Activated T-cell treated with anti-CD3 and anti-CD28 coated beads, Interleukin-2, amount 50 U/mL, for 4 hours (primary cell): ENCODE measurements around the gene RBP4. TPM values are rescaled to one million over a fixed set of nuclear protein-coding genes. Genes with fewer than 3 reads are reported as not detected.

Source experiments
- ATAC-seq, 2 donors: fragments of 200-7000 bp; cut with Tn5 transposase; one replicate each; pipeline ENCODE4 v1.10.0; 2021
- DNase-seq: peaks from one replicate; pipeline ENCODE4 v3.0.0-alpha.2; 2020
- H3K27me3 Mint-ChIP-seq: one replicate; pipeline ENCODE4 v1.8.0; 2021; ENCODE audit warnings: low read depth, mixed read lengths
- H3K36me3 Mint-ChIP-seq: one replicate; pipeline ENCODE4 v1.8.0; 2022; ENCODE audit warnings: mixed read lengths; ENCODE audit not compliant: insufficient read depth
- H3K4me1 Mint-ChIP-seq: one replicate; pipeline ENCODE4 v1.8.0; 2021; ENCODE audit warnings: low read depth, mixed read lengths
- H3K4me3 Mint-ChIP-seq: one replicate; pipeline ENCODE4 v1.8.0; 2021; ENCODE audit warnings: mild to moderate bottlenecking, moderate library complexity, mixed read lengths
- H3K9me3 Mint-ChIP-seq: one replicate; pipeline ENCODE4 v1.8.0; 2021; ENCODE audit warnings: mixed read lengths
- total RNA-seq, 3 donors: library from RNA; stranded (reverse); gene quantifications; one replicate each; pipeline ENCODE4 v1.2.1, GENCODE V29; 2021

The RBP4 gene
- total RNA-seq, 3 donors from 2014 or later: 0.98 to 1.5 (median 1.4) TPM

DNA sequence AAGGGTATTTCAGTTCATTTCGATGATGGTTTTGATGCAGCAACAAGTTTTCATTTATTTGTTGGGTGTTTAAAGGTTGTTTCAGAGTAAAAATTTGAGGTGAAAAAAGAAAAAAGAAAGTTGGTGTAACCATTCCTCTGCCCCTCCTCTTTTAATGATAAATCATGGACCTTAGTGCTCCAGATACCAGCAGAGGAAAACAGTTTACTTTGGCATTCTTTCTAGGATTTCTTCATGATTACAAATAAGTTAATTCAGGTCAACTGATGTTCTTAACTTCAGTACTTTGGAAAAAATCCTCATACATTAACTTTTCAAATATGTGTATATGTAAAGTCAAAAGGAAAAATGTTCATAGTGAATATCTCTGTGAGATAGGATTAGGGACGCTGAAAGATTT is 2.0 kb upstream of the RBP4 start:
- H3K27me3 Mint-ChIP-seq: peaks cover 44% of the 10 kb centered on the region
- H3K9me3 Mint-ChIP-seq: peaks cover 3% of the 10 kb centered on the region
- ATAC-seq: no peak
- no peaks in the 10 kb centered on the region for H3K4me1 Mint-ChIP-seq
- DNase-seq: no peak
- no peak overlapping the region for H3K4me3 Mint-ChIP-seq
- no peaks in the 10 kb centered on the region for H3K36me3 Mint-ChIP-seq

DNA sequence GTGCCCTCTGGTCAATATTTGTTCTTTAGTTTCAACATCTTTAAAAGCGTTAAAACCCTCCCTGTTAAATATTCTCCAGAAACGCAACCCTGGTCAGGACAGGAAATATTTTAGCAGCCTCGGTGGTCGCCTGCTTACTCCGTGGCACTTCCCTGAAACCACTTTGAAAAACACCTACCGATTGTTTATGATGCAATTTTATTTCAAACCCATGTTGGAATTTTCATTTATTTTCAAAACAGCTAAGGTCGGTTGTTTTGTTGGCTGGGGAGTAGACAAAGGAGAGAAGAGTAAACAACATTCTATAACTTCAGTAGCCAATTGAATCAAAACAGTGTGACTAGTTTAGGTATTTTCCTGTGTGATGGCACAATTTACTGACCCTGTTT is 733 bp upstream of the RBP4 start:
- Mint-ChIP-seq H3K27me3 (peaks cover 45% of the 10 kb centered on the region), H3K36me3 (no peaks in the 10 kb centered on the region), H3K9me3 (no peaks in the 10 kb centered on the region), H3K4me3 (no peak overlapping the region), H3K4me1 (no peaks in the 10 kb centered on the region)
- DNase-seq: no peak
- no peak for ATAC-seq

DNA sequence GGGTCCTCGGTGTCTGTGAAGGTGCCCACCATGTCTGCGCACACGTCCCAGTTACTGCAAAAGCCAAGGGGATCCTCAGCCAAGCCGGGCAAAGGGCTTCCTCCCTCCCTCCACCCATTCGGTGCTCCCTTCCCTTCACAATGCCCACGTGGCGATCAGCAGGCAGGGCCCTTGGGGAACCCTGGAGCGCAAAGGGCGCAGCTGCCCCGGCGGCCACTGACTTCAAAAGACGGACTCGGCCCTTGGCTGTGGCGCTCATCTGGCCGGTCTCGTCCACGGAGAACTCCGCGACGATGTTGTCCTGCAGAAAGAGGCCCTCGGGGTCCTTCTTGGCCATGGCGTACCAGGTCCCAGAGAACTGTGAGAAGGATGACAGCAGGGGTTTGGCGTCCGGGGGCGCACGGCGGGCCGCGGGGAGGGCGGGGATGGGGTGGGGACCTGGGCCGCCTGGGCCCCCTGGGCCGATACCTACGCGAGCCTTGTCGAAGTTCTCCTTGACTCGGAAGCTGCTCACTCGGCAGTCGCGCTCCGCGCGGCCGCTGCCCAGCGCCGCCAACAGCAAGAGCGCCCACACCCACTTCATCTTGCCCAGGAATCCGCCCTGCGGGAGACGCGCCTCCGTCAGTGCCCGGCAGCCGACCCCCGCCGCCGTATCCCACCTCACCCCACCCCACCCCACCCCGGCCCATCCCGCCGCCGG is 439 bp downstream of the RBP4 start:
- Mint-ChIP-seq H3K4me3 (no peak overlapping the region), H3K27me3 (peaks cover 39% of the 10 kb centered on the region), H3K9me3 (no peaks in the 10 kb centered on the region), H3K4me1 (no peaks in the 10 kb centered on the region), H3K36me3 (no peaks in the 10 kb centered on the region)
- ATAC-seq: no peak
- no peak for DNase-seq

DNA sequence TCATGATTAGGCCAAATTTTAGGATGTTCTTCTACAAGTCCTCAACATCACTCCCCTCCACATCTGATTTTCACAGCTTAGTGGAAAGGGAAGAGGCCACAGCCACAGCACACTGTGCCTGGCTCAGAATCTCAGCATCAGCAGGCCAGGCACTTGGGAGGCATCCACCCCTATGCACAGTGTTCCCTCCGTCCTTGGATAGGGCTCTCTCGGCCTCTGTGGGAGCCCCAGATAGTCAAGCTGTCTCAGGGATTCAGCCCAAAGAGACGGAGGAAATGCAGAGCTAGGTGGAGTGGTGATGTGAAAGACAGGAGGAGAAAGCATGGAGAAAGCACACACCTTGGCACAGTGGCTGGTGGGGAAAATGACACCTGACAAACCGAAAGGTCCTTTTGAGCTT is 1.3 kb downstream of the RBP4 start:
- DNase-seq: no peak
- ATAC-seq: no peak
- peaks cover 39% of the 10 kb centered on the region for H3K27me3 Mint-ChIP-seq
- H3K36me3 Mint-ChIP-seq: no peaks in the 10 kb centered on the region
- no peaks in the 10 kb centered on the region for H3K4me1 Mint-ChIP-seq
- H3K4me3 Mint-ChIP-seq: no peak overlapping the region
- no peaks in the 10 kb centered on the region for H3K9me3 Mint-ChIP-seq

DNA sequence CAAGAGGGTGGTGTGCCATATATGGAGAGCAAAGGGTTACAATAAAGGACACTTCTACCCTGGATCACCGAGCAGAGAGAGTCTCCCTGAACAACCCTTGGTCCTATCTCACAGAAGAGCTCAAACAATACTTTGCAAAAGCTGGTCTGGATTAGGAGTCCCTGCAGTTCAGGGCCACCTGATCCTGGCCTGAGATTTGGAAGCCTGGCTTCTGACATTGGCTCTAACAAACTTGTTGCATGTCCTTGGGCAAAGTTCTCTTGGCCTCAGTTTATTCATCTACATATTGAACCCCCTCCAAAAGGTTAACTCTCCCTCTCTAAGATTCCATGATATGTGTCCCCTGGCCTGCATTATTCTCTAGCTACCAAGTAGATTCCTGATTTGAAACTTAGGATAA is 1.7 kb downstream of the RBP4 start:
- DNase-seq (no peak), ATAC-seq (no peak)
- Mint-ChIP-seq H3K36me3 (no peaks in the 10 kb centered on the region), H3K27me3 (peaks cover 39% of the 10 kb centered on the region), H3K4me3 (no peak overlapping the region), H3K4me1 (no peaks in the 10 kb centered on the region), H3K9me3 (no peaks in the 10 kb centered on the region)

DNA sequence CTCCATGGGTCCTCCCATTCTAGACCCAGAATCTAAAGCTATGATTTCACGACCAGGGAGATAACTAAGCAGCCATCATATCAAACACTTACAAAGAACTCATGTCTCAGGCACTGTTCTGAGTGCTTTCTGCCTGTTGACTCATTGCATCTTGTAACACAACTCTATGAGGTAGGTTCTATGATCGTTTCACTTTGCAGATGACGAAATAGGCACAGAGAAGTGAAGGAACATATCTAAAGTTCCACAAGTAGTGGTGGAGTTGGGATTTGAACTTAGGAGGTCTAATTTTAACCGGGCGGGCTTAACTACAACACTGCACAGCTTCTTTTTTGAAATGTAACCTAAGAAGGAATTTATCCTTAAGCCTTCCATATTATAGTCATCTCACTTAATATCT is 2.9 kb downstream of the RBP4 start:
- ATAC-seq (no peak), DNase-seq (no peak)
- Mint-ChIP-seq H3K9me3 (no peaks in the 10 kb centered on the region), H3K4me1 (no peaks in the 10 kb centered on the region), H3K27me3 (peaks cover 33% of the 10 kb centered on the region), H3K36me3 (no peaks in the 10 kb centered on the region), H3K4me3 (no peak overlapping the region)

DNA sequence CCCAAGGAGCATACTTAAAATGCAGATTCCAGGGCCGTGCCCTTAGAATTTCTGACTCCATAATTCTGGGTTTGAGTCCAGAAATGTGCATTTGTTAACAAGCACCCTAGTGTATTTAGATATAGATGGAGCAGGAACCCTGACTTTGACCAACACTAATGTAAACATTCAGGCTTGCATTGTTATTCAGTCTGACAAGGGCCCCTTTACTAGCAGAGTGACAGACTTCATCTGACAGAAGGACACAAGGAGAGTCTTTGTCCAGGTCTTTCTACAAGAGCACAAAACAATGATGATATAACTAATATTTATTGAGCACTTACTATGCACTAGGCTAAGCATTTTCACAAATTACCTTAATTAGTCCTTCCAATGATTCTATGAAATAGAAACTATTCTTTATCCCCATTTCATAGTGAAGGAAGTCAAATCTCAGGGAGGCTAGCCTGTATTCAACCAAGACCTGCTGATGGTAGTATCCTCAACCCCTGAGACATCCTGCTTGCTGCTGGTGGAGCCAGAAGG is 3.9 kb downstream of the RBP4 start:
- no peak for ATAC-seq
- H3K9me3 Mint-ChIP-seq: no peaks in the 10 kb centered on the region
- H3K4me1 Mint-ChIP-seq: no peaks in the 10 kb centered on the region
- DNase-seq: no peak
- H3K4me3 Mint-ChIP-seq: no peak overlapping the region
- no peaks in the 10 kb centered on the region for H3K36me3 Mint-ChIP-seq
- peaks cover 23% of the 10 kb centered on the region for H3K27me3 Mint-ChIP-seq

DNA sequence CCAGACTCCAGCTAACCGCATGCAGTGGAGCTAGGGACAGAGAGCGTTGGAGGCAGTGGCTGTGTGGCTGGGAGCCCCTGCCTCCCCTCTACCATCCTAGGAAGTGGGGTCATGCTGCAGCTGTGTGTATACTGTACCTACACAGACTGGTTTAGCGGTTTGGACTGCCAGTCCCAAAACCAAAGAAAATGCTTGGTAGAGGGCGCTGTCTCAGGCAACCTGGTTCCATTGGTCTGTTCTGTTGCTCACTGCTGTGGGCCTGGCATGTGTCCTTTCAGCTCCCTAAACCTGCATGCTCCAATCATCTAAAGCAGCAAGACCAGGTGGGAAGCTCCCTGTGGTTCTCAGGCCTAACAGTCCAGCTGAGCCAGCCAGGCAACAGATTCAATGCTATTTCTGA is 4.5 kb downstream of the RBP4 start:
- Mint-ChIP-seq H3K27me3 (peaks cover 17% of the 10 kb centered on the region), H3K4me3 (no peak overlapping the region), H3K9me3 (no peaks in the 10 kb centered on the region), H3K36me3 (no peaks in the 10 kb centered on the region), H3K4me1 (no peaks in the 10 kb centered on the region)
- DNase-seq (no peak), ATAC-seq (no peak)

DNA sequence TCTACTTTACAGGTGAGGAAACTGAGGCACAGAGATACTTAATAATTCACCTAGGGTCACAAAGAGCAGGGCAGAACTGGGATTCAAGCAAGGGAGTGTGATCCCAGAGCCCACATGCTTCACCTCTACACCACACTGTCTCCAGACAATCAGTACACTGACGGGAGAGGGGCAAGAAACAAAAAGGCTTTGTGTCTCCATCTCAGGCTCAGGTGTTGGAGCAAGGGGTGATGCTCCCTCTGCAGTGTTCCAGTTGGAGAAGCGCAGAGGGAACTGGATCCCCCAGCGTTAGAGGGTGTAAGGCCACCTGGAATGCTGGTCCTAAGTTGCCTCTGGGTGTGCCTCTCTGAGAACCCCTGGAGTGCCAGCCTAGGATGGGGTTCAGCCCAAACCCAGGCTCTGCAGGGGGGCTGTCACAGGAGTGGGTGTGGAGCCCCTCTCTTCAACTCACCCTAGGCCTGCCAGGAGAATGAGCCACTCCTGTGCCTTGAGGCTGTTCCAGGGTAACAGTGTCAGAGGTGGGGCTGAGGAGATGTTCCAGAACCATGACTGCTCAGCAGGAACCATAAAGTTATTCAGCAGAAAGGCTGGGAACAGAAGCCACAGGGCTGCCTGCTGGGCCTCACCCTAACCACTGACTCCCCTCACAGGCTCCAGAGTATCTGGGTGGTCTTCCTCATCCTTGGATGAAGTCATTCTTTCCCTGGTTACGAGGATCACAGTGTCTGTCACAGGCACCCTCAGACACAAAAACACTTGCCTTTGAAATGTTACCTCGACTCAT is 5.5 kb downstream of the RBP4 start:
- no peak overlapping the region for H3K4me3 Mint-ChIP-seq
- H3K27me3 Mint-ChIP-seq: peaks cover 16% of the 10 kb centered on the region
- DNase-seq: no peak
- H3K4me1 Mint-ChIP-seq: no peaks in the 10 kb centered on the region
- no peaks in the 10 kb centered on the region for H3K9me3 Mint-ChIP-seq
- ATAC-seq: no peak
- no peaks in the 10 kb centered on the region for H3K36me3 Mint-ChIP-seq

DNA sequence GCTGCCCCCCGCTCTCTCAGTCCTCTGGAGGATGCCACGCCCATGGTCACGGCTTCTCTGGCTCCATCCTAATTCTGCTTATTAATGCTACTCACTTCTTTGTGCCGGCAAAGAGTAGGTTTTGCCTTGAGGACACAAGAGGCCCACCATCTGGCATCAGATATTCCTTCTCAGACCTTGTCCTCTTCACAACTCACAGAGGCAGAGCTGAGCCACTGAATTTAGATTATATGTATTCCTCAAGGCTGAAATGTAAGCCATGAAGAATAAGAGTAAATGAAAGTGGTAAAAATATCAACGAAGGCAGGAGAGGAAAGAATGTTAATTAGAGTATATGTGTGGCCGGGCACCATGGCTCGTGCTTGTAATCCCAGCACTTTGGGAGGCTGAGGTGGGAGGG is 6.5 kb downstream of the RBP4 start:
- Mint-ChIP-seq H3K36me3 (no peaks in the 10 kb centered on the region), H3K9me3 (no peaks in the 10 kb centered on the region), H3K4me1 (no peaks in the 10 kb centered on the region), H3K27me3 (peaks cover 5% of the 10 kb centered on the region), H3K4me3 (no peak overlapping the region)
- ATAC-seq: no peak
- DNase-seq: no peak

DNA sequence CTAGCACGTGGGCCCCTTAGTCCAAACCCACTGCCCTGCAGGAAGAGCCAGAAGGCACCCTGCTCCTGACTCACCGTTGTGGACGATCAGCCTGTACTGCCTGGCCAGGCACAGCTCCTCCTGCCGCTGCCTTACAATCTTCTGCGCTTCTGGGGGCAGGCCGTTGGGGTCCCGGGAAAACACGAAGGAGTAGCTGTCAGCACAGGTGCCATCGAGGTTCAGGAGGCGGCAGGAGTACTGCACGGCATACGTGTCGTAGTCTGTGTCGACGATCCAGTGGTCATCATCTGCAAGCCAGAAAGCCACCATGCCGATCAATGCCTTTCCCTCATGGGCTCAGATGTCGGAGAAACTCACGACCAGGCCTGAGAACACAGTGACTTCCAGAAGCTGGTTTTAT is 7.3 kb downstream of the RBP4 start:
- no peaks in the 10 kb centered on the region for H3K36me3 Mint-ChIP-seq
- DNase-seq: no peak
- no peak for ATAC-seq
- no peaks in the 10 kb centered on the region for H3K9me3 Mint-ChIP-seq
- H3K4me3 Mint-ChIP-seq: no peak overlapping the region
- peaks cover 6% of the 10 kb centered on the region for H3K27me3 Mint-ChIP-seq
- H3K4me1 Mint-ChIP-seq: no peaks in the 10 kb centered on the region

DNA sequence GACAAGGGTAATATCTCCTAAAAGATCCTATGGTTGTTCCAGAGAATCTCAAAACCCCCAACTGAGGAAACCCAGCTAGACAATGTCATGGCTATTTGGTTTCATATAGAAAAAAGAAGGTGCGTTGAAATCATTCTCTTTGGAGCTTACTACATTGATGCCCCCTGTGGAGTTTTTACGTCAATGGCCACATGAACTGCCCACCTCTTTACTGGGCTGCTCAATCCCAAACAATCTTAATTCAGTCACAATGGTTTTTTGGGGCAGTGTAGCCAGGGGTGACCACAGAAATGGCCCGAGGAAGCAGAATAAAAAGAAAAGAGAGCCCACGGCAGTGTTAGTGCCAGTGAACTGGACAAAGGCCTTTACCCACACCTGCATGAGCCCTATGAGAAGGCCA is 7.8 kb downstream of the RBP4 start:
- H3K9me3 Mint-ChIP-seq: no peaks in the 10 kb centered on the region
- no peak for ATAC-seq
- no peaks in the 10 kb centered on the region for H3K4me1 Mint-ChIP-seq
- H3K27me3 Mint-ChIP-seq: peaks cover 6% of the 10 kb centered on the region
- H3K36me3 Mint-ChIP-seq: no peaks in the 10 kb centered on the region
- DNase-seq: no peak
- no peak overlapping the region for H3K4me3 Mint-ChIP-seq

DNA sequence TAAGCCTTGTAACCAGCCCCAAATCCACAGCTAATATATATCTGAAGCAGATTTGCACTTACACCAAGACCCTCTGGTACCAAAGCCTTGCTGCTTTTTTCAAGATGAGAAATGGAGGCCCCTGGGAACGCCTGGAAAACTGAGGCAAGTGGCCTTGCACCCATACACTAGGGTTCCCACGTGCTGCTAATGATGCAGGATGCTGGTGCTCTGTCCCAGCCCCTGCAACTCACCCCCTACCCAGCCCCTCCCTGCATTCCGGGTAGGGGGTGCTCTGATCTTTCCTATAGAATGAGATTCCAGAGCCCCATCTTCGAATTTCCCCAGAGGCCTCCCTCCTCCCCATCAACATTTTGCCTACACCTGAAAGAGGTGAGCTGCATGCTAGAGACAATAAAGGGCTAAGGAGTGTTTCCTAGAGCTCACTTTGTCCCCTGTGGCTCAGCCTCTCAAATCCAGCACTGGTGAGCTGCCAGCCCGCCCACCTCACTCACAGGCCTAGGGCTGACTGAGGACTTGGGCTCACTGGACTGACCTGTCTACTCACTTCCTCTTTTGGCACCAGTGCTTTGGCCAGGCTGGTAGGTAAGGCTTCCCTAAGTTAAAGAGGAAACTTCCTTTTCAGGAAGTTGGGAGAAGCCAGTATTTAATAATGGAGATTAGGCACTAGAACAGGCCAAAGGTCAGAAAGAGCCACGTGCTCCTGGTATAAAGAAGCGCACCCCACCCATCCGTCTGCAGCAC is 9.8 kb downstream of the RBP4 start:
- DNase-seq (no peak), ATAC-seq (no peak)
- peaks cover 4% of the 10 kb centered on the region for H3K27me3 Mint-ChIP-seq
- H3K9me3 Mint-ChIP-seq: no peaks in the 10 kb centered on the region
- H3K36me3 Mint-ChIP-seq: no peaks in the 10 kb centered on the region
- no peaks in the 10 kb centered on the region for H3K4me1 Mint-ChIP-seq
- H3K4me3 Mint-ChIP-seq: no peak overlapping the region

DNA sequence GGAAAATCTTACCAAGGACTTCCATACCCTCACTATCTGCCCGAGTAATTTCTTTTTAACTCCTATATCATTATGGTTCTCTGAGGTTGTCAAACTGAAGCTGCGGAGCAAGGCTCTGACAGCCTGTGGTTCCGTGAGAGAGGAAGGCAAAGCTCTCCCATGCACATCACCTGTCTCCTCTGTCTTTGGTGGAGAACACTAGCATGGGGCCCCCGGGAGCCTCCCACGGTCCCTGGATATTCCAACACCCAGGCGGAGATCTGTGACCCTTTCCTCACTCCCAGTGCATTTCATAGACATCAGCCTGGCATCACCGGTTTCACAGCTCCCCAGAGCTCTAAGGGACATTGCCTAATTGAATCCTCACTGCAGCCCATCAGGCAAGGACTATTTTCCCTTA is 10.4 kb downstream of the RBP4 start:
- no peaks in the 10 kb centered on the region for H3K4me1 Mint-ChIP-seq
- H3K9me3 Mint-ChIP-seq: no peaks in the 10 kb centered on the region
- peaks cover 4% of the 10 kb centered on the region for H3K27me3 Mint-ChIP-seq
- H3K4me3 Mint-ChIP-seq: no peak overlapping the region
- DNase-seq: no peak
- no peak for ATAC-seq
- H3K36me3 Mint-ChIP-seq: no peaks in the 10 kb centered on the region
